Mesendoderm (in vitro differentiated cells): ENCODE data around the gene PDE6B.

Source experiments
- DNase-seq: peaks from one replicate; pipeline ENCODE4 v3.0.0; 2013
- H2AK5ac ChIP-seq: 2 replicates; pipeline ENCODE4 v1.6.1; 2013; ENCODE audit warnings: low read length, inconsistent platforms
- H2BK120ac ChIP-seq: 2 replicates; pipeline ENCODE4 v1.6.1; 2013; ENCODE audit warnings: low read depth, mild to moderate bottlenecking, low read length, moderate library complexity, mixed read lengths
- H2BK15ac ChIP-seq: replicated peaks from 2 replicates; pipeline ENCODE4 v1.6.1; 2013; ENCODE audit warnings: low read depth, mild to moderate bottlenecking, moderate library complexity
- H2BK5ac ChIP-seq: 2 replicates; pipeline ENCODE4 v1.6.1; 2013; ENCODE audit warnings: low read length, inconsistent platforms
- H3K18ac ChIP-seq: 2 replicates; pipeline ENCODE4 v1.6.1; 2013; ENCODE audit warnings: mild to moderate bottlenecking, low read length, mixed read lengths
- H3K23ac ChIP-seq: one replicate; pipeline ENCODE4 v1.6.1; 2013; ENCODE audit warnings: low read length
- H3K27ac ChIP-seq: 2 replicates; pipeline ENCODE4 v1.5.1; 2013; ENCODE audit warnings: low read depth, mild to moderate bottlenecking, inconsistent platforms, low read length, moderate library complexity
- H3K27me3 ChIP-seq: 2 replicates; pipeline ENCODE4 v1.6.1; 2013; ENCODE audit warnings: low read length, control low read depth, mild to moderate bottlenecking, inconsistent platforms; ENCODE audit not compliant: insufficient read depth, poor library complexity
- H3K36me3 ChIP-seq: 2 replicates; pipeline ENCODE4 v1.6.1; 2013; ENCODE audit warnings: low read length, inconsistent platforms; ENCODE audit not compliant: control insufficient read depth, insufficient read depth
- H3K4ac ChIP-seq: one replicate; pipeline ENCODE4 v1.6.1; 2013; ENCODE audit warnings: low read depth, mild to moderate bottlenecking, low read length, moderate library complexity
- H3K4me1 ChIP-seq: 2 replicates; pipeline ENCODE4 v1.6.1; 2013; ENCODE audit warnings: low read depth, low read length, inconsistent platforms; ENCODE audit not compliant: control insufficient read depth
- H3K4me2 ChIP-seq: 2 replicates; pipeline ENCODE4 v1.6.1; 2013; ENCODE audit warnings: low read length
- H3K4me3 ChIP-seq: 2 replicates; pipeline ENCODE4 v1.5.1; 2013; ENCODE audit warnings: mild to moderate bottlenecking, low read length
- H3K56ac ChIP-seq: one replicate; pipeline ENCODE4 v1.6.1; 2013; ENCODE audit warnings: low read length
- H3K79me1 ChIP-seq: 2 replicates; pipeline ENCODE4 v1.6.1; 2013; ENCODE audit warnings: low read length, inconsistent platforms
- H3K79me2 ChIP-seq: 2 replicates; pipeline ENCODE4 v1.6.1; 2013; ENCODE audit warnings: mild to moderate bottlenecking, low read length; ENCODE audit not compliant: control insufficient read depth, insufficient read depth
- H3K9ac ChIP-seq: 2 replicates; pipeline ENCODE4 v1.6.1; 2013; ENCODE audit warnings: low read length, inconsistent platforms
- H4K5ac ChIP-seq: one replicate; pipeline ENCODE4 v1.6.1; 2013; ENCODE audit warnings: low read length
- H4K8ac ChIP-seq: one replicate; pipeline ENCODE4 v1.6.1; 2013; ENCODE audit warnings: low read depth, mild to moderate bottlenecking, control low read depth, low read length, moderate library complexity
- WGBS: extraction: QIAGEN DNeasy Blood & Tissue Kit; methylation state at CpG from one replicate; pipeline ENCODE4 v1.1.7; 2013; ENCODE audit warnings: low lambda C conversion rate, missing lambda C conversion rate; ENCODE audit not compliant: insufficient coverage; ENCODE audit errors: extremely low coverage; 5-methylcytosine and 5-hydroxymethylcytosine counted together

Gene PDE6B

GRCh38 chr4:646460-646859, 21.1 kb downstream of the PDE6B start:
- H3K79me1 ChIP-seq: no peaks in the 10 kb centered on the region
- H2BK120ac ChIP-seq: no peak overlapping the region
- H3K27me3 ChIP-seq: no peaks in the 10 kb centered on the region
- H4K8ac ChIP-seq: no peak overlapping the region
- H3K79me2 ChIP-seq: no peaks in the 10 kb centered on the region
- no peaks in the 10 kb centered on the region for H3K4me1 ChIP-seq
- no peak overlapping the region for H3K4me3 ChIP-seq
- H3K18ac ChIP-seq: no peak overlapping the region
- H3K36me3 ChIP-seq: no peaks in the 10 kb centered on the region
- WGBS: no CpG with 5 or more reads among the region's 32 CpGs
- H4K5ac ChIP-seq: no peak overlapping the region
- no peak overlapping the region for H3K23ac ChIP-seq
- H3K4me2 ChIP-seq: no peak overlapping the region
- no peak overlapping the region for H3K4ac ChIP-seq
- no peak overlapping the region for H2AK5ac ChIP-seq
- H3K9ac ChIP-seq: no peak overlapping the region
- no peak overlapping the region for H3K56ac ChIP-seq
- H2BK15ac ChIP-seq: no peak overlapping the region
- H3K27ac ChIP-seq: no peak overlapping the region
- no peak for DNase-seq
- H2BK5ac ChIP-seq: no peak overlapping the region

GRCh38 chr4:647481-647880, 22.1 kb downstream of the PDE6B start:
- Histone ChIP-seq H3K9ac (no peak overlapping the region), H2BK120ac (no peak overlapping the region), H3K4me1 (no peaks in the 10 kb centered on the region), H3K79me2 (no peaks in the 10 kb centered on the region), H3K36me3 (no peaks in the 10 kb centered on the region), H3K23ac (no peak overlapping the region), H3K4me2 (no peak overlapping the region), H2BK5ac (no peak overlapping the region), H4K5ac (no peak overlapping the region), H3K27me3 (no peaks in the 10 kb centered on the region), H3K4ac (no peak overlapping the region), H3K27ac (no peak overlapping the region), H3K56ac (no peak overlapping the region), H3K4me3 (no peak overlapping the region), H2BK15ac (no peak overlapping the region), H4K8ac (no peak overlapping the region), H2AK5ac (no peak overlapping the region), H3K79me1 (no peaks in the 10 kb centered on the region), H3K18ac (no peak overlapping the region)
- no CpG with 5 or more reads among the region's 13 CpGs for WGBS
- no peak for DNase-seq

GRCh38 chr4:648579-649292, 23.4 kb downstream of the PDE6B start:
- H3K79me1 ChIP-seq: no peaks in the 10 kb centered on the region
- DNase-seq: peak; percentile 22
- no CpG with 5 or more reads among the region's 28 CpGs for WGBS

GRCh38 chr4:649293-649625, 23.9 kb downstream of the PDE6B start:
- Histone ChIP-seq H3K56ac (no peak overlapping the region), H4K8ac (no peak overlapping the region), H3K9ac (no peak overlapping the region), H2BK15ac (no peak overlapping the region), H3K4ac (no peak overlapping the region), H2AK5ac (no peak overlapping the region), H3K79me1 (no peaks in the 10 kb centered on the region), H3K4me2 (no peak overlapping the region), H3K27ac (no peak overlapping the region), H3K79me2 (no peaks in the 10 kb centered on the region), H3K23ac (no peak overlapping the region), H2BK5ac (no peak overlapping the region), H3K27me3 (no peaks in the 10 kb centered on the region), H3K36me3 (no peaks in the 10 kb centered on the region), H3K18ac (no peak overlapping the region), H3K4me3 (no peak overlapping the region), H3K4me1 (no peaks in the 10 kb centered on the region), H2BK120ac (no peak overlapping the region), H4K5ac (no peak overlapping the region)
- no peak for DNase-seq
- WGBS: no CpG with 5 or more reads among the region's 7 CpGs

More at GRCh38 chr4:648579-649292, 23.4 kb downstream of the PDE6B start:
- H3K27me3 ChIP-seq: no peaks in the 10 kb centered on the region
- no peak overlapping the region for H2BK120ac ChIP-seq
- no peak overlapping the region for H3K4me2 ChIP-seq
- H4K8ac ChIP-seq: no peak overlapping the region
- no peak overlapping the region for H4K5ac ChIP-seq
- H3K56ac ChIP-seq: no peak overlapping the region
- H3K4ac ChIP-seq: no peak overlapping the region
- H3K23ac ChIP-seq: no peak overlapping the region
- no peaks in the 10 kb centered on the region for H3K4me1 ChIP-seq
- H3K18ac ChIP-seq: no peak overlapping the region
- no peak overlapping the region for H3K27ac ChIP-seq
- no peak overlapping the region for H2BK15ac ChIP-seq
- no peak overlapping the region for H3K9ac ChIP-seq
- no peak overlapping the region for H2AK5ac ChIP-seq
- H3K4me3 ChIP-seq: no peak overlapping the region
- H3K79me2 ChIP-seq: no peaks in the 10 kb centered on the region
- no peaks in the 10 kb centered on the region for H3K36me3 ChIP-seq
- H2BK5ac ChIP-seq: no peak overlapping the region

GRCh38 chr4:649751-650310, 24.5 kb downstream of the PDE6B start:
- Histone ChIP-seq H3K4me3 (no peak overlapping the region), H3K4me2 (no peak overlapping the region), H3K4me1 (no peaks in the 10 kb centered on the region), H2AK5ac (no peak overlapping the region), H2BK5ac (no peak overlapping the region), H2BK15ac (no peak overlapping the region), H3K79me2 (no peaks in the 10 kb centered on the region), H3K36me3 (no peaks in the 10 kb centered on the region), H3K18ac (no peak overlapping the region), H3K9ac (no peak overlapping the region), H3K4ac (no peak overlapping the region), H3K27me3 (no peaks in the 10 kb centered on the region), H2BK120ac (no peak overlapping the region), H4K8ac (no peak overlapping the region), H4K5ac (no peak overlapping the region), H3K79me1 (no peaks in the 10 kb centered on the region), H3K27ac (no peak overlapping the region), H3K56ac (no peak overlapping the region), H3K23ac (no peak overlapping the region)
- DNase-seq: no peak
- whole genome bisulfite sequencing: no CpG with 5 or more reads among the region's 13 CpGs

- no CpG with 5 or more reads among the region's 18 CpGs for WGBS
- Histone ChIP-seq H3K18ac (no peak overlapping the region), H3K4me3 (no peak overlapping the region), H3K9ac (no peak overlapping the region), H2BK5ac (no peak overlapping the region), H2BK120ac (no peak overlapping the region), H2AK5ac (no peak overlapping the region), H3K4me2 (no peak overlapping the region), H3K36me3 (no peaks in the 10 kb centered on the region), H3K79me2 (no peaks in the 10 kb centered on the region), H3K56ac (no peak overlapping the region), H3K23ac (no peak overlapping the region), H3K4me1 (no peaks in the 10 kb centered on the region), H3K4ac (no peak overlapping the region), H2BK15ac (no peak overlapping the region), H4K8ac (no peak overlapping the region), H3K79me1 (no peaks in the 10 kb centered on the region), H4K5ac (no peak overlapping the region), H3K27ac (no peak overlapping the region), H3K27me3 (no peaks in the 10 kb centered on the region)
- no peak for DNase-seq
Measured at GRCh38 chr4:650461-650860, 25.1 kb downstream of the PDE6B start.
